Measurements from ENCODE around the gene PTGES2.
"Not testable (repeated sequence)": the region's sequence is repeated elsewhere in the genome, so short reads cannot be mapped to it uniquely, and the experiment has no call there.

Gene PTGES2

GRCh38 chr9:128142061-128142460 lies 14.5 kb upstream of the PTGES2 start:
- no peak for TF ChIP-seq CTCF (IDR thresholded peaks at IDR 0.05; ENCODE audit: extremely low read depth, missing control alignments)
- DNase-seq (ENCODE audit: low spot score) = no peak

- no peak for DNase-seq (ENCODE audit: low spot score)
- no peak for TF ChIP-seq CTCF (IDR thresholded peaks at IDR 0.05; ENCODE audit: extremely low read depth, missing control alignments)
Measured at GRCh38 chr9:128141604-128142003, 14.1 kb upstream of the PTGES2 start.

GRCh38 chr9:128139621-128140020 lies 12.1 kb upstream of the PTGES2 start:
- TF ChIP-seq CTCF (IDR thresholded peaks at IDR 0.05; ENCODE audit: extremely low read depth, missing control alignments) = no peak
- no peak for DNase-seq (ENCODE audit: low spot score)

- no peak for DNase-seq (ENCODE audit: low spot score)
Measured at GRCh38 chr9:128138001-128138400, 10.5 kb upstream of the PTGES2 start.

GRCh38 chr9:128136816-128137793 lies 9.6 kb upstream of the PTGES2 start:
- no peak for DNase-seq (ENCODE audit: low spot score)
- no peak for TF ChIP-seq CTCF (IDR thresholded peaks at IDR 0.05; ENCODE audit: extremely low read depth, missing control alignments)

More at GRCh38 chr9:128138001-128138400, 10.5 kb upstream of the PTGES2 start:
- no peak for TF ChIP-seq CTCF (IDR thresholded peaks at IDR 0.05; ENCODE audit: extremely low read depth, missing control alignments)

GRCh38 chr9:128135561-128135960 lies 8.0 kb upstream of the PTGES2 start:
- not testable (repeated sequence) for DNase-seq (ENCODE audit: low spot score)

- DNase-seq (ENCODE audit: low spot score) = not testable (repeated sequence)
Measured at GRCh38 chr9:128132139-128132538, 4.6 kb upstream of the PTGES2 start.

GRCh38 chr9:128131346-128131745 lies 3.8 kb upstream of the PTGES2 start:
- not testable (repeated sequence) for DNase-seq (ENCODE audit: low spot score)

GRCh38 chr9:128130651-128131050 lies 3.1 kb upstream of the PTGES2 start:
- DNase-seq (ENCODE audit: low spot score) = not testable (repeated sequence)
